Common myeloid progenitor, CD34-positive (primary cell): ENCODE measurements around the gene TMPRSS6.
A peak's percentile ranks its signal among the peaks of the same experiment; 100 is the strongest.

Source experiments
- CTCF ChIA-PET: fragments of 350-600 bp; sonication (Branson Sonifier 250); formaldehyde crosslinking; loops from one replicate; lab custom pipeline; 2021; ENCODE audit warnings: antibody characterized with exemption; lab: Charles Lee
- POLR2A ChIA-PET: fragments of 350-600 bp; sonication (Branson Sonifier 250); formaldehyde crosslinking; loops from one replicate; lab custom pipeline; 2021; ENCODE audit warnings: antibody characterized with exemption; lab: Charles Lee
- DNase-seq, 3 donors: peaks; one replicate each; pipeline versions ENCODE4 v3.0.0 to v3.0.0-alpha.2; 2013
- H3K27ac ChIP-seq, 2 experiments: 1 replicate in 1 of 2; 2 replicates in 1 of 2; pipeline ENCODE4 v1.7.0; 2013; ENCODE audit warnings: inconsistent platforms in 2 of 2, low read length in 2 of 2, mild to moderate bottlenecking in 2 of 2, low read depth in 1 of 2, moderate library complexity in 1 of 2; ENCODE audit not compliant: severe bottlenecking in 2 of 2, insufficient read depth in 1 of 2, poor library complexity in 1 of 2
- H3K27me3 ChIP-seq, 5 experiments: replicated peaks in 2 of 5; 1 replicate in 3 of 5; 2 replicates in 2 of 5; pipeline versions ENCODE4 v1.6.1 to v1.7.0; 2013; ENCODE audit warnings: low read length in 4 of 5, mild to moderate bottlenecking in 2 of 5, moderate library complexity in 2 of 5, inconsistent platforms in 1 of 5; ENCODE audit not compliant: insufficient read depth in 5 of 5, control insufficient read depth in 4 of 5
- H3K36me3 ChIP-seq, 4 experiments: 1 replicate in 2 of 4; 2 replicates in 2 of 4; pipeline versions ENCODE4 v1.6.1 to v1.7.0; 2013; ENCODE audit warnings: low read length in 3 of 4, control low read depth in 1 of 4, mild to moderate bottlenecking in 1 of 4; ENCODE audit not compliant: control insufficient read depth in 4 of 4, insufficient read depth in 4 of 4
- H3K4me1 ChIP-seq, 4 experiments: 1 replicate in 3 of 4; 2 replicates in 1 of 4; pipeline versions ENCODE4 v1.6.1 to v1.7.1; 2013; ENCODE audit warnings: low read length in 3 of 4, mild to moderate bottlenecking in 3 of 4, control low read depth in 1 of 4, inconsistent platforms in 1 of 4, moderate library complexity in 1 of 4; ENCODE audit not compliant: control insufficient read depth in 4 of 4, insufficient read depth in 4 of 4; ENCODE audit errors: control extremely low read depth in 1 of 4
- H3K4me3 ChIP-seq, 7 experiments: 1 replicate in 4 of 7; 2 replicates in 3 of 7; pipeline versions ENCODE4 v1.5.1 to v1.7.0; 2013; ENCODE audit warnings: mild to moderate bottlenecking in 7 of 7, low read length in 6 of 7, moderate library complexity in 6 of 7, inconsistent platforms in 2 of 7, low read depth in 2 of 7, control low read depth in 1 of 7; ENCODE audit not compliant: insufficient read depth in 4 of 7, control insufficient read depth in 1 of 7; ENCODE audit errors: extremely low read depth in 1 of 7
- H3K9me3 ChIP-seq, 5 experiments: 1 replicate in 4 of 5; 2 replicates in 1 of 5; pipeline versions ENCODE4 v1.6.1 to v1.7.1; 2013; ENCODE audit warnings: low read length in 4 of 5, mild to moderate bottlenecking in 2 of 5, inconsistent platforms in 1 of 5, low read depth in 1 of 5, moderate library complexity in 1 of 5; ENCODE audit not compliant: control insufficient read depth in 4 of 5, insufficient read depth in 2 of 5; ENCODE audit errors: control extremely low read depth in 1 of 5
- WGBS: methylation state at CpG from one replicate; pipeline ENCODE4 v1.1.5; 2013; ENCODE audit not compliant: insufficient coverage; 5-methylcytosine and 5-hydroxymethylcytosine counted together

The TMPRSS6 gene

DNA sequence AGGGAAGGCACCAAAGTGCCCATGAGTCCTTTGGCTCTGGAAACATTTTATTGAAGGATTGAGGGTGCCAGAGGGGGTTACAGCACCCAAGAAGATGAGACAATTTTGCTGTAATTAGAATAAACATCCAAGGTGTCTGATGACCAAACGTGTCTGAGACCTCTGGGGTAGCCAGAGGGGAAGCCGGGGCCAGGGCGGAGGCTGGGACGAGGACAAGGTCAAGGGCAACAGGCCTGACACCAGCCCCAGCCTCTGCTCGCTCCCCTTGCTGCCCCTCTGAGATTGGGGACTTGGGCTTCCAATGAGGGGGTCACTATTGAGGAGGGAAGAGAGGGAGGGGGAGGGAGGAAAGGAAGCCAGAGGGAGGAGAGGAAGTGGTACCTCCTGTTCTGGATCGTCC, 25.6 kb downstream of the TMPRSS6 start:
- no peaks in the 10 kb centered on the region for H3K9me3 ChIP-seq
- POLR2A ChIA-PET, result no interaction called here
- CTCF ChIA-PET, result no interaction called here
- peaks cover 0 to 14% (median 0%) of the 10 kb centered on the region in 5 experiments for H3K27me3 ChIP-seq
- no peak overlapping the region for H3K27ac ChIP-seq
- DNase-seq, result no peak
- H3K4me3 ChIP-seq, result no peak overlapping the region
- 94% methylated on average over 2 of the region's 6 CpGs for WGBS
- peaks cover 0 to 13% (median 8%) of the 10 kb centered on the region in 4 experiments for H3K4me1 ChIP-seq
- H3K36me3 ChIP-seq, result no peaks in the 10 kb centered on the region

DNA sequence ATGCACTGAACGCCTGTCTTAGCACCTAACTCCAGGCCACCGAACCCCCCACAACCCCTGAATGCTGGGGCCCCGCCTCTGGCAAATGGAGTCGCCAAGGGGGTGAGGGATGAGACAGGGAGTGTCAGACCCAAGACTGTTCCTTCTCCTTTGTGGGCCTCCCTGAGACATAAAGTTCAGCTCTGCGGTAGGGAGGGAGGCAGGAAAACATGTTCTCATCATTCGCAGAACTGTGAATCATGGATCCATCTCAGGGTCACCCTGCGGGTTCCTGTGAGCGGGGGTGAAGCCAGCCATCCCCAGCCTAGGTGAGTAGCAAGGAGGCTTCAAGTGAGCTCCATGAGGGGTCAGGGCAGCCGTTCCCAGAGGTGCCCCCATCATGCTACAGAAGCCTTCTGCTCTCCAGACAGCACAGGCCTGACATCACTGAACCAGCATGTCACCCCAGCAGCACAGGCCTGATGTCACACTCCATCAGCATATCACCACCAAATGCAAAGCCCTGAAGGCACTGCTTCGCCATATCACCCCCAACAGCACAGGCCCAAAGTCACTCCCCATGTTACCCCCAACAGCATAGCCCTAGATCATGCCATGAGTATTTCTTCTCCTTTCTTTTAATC, 27.2 kb downstream of the TMPRSS6 start:
- no peak overlapping the region for H3K4me3 ChIP-seq
- CTCF ChIA-PET, result no interaction called here
- no peaks in the 10 kb centered on the region for H3K9me3 ChIP-seq
- H3K4me1 ChIP-seq, result peaks cover 0 to 17% (median 9%) of the 10 kb centered on the region in 4 experiments
- DNase-seq, result no peak
- no peak overlapping the region for H3K27ac ChIP-seq
- H3K27me3 ChIP-seq, result peaks cover 0 to 11% (median 0%) of the 10 kb centered on the region in 5 experiments
- no peaks in the 10 kb centered on the region for H3K36me3 ChIP-seq
- POLR2A ChIA-PET, result no interaction called here
- 93% methylated on average over 8 of the region's 10 CpGs for WGBS

DNA sequence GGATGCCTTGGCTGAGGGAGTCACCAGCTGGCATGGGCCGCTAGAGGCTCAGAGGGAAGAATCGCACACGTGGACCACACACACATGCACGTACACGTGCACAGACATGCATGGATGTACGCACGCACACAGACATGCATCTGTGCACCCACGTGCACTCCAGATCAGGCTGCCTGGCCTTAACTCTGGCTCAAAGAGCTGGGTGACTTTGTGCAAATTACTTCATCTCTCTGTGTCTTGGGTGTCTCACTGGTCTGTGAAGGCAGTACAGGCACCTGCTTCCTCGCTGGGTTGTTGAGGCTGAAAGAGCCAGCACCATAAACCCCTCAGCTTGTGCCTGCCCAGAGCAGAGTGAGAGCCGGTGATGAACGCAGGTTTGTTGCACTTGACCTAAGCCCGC, 28.7 kb downstream of the TMPRSS6 start:
- Histone ChIP-seq H3K27ac (no peak overlapping the region), H3K9me3 (no peaks in the 10 kb centered on the region), H3K4me3 (no peak overlapping the region), H3K36me3 (no peaks in the 10 kb centered on the region), H3K27me3 (peaks cover 0 to 10% (median 0%) of the 10 kb centered on the region in 5 experiments), H3K4me1 (peaks cover 0 to 17% (median 9%) of the 10 kb centered on the region in 4 experiments)
- POLR2A ChIA-PET, result no interaction called here
- 97% methylated on average over 12 of the region's 12 CpGs for WGBS
- DNase-seq, result no peak
- CTCF ChIA-PET, result interaction anchor here (1.1 to 1.2 kb wide), 2 partner anchors 41 to 96 kb away, joined by 3 to 4 read pairs; no protein-coding TSS in a partner anchor

DNA sequence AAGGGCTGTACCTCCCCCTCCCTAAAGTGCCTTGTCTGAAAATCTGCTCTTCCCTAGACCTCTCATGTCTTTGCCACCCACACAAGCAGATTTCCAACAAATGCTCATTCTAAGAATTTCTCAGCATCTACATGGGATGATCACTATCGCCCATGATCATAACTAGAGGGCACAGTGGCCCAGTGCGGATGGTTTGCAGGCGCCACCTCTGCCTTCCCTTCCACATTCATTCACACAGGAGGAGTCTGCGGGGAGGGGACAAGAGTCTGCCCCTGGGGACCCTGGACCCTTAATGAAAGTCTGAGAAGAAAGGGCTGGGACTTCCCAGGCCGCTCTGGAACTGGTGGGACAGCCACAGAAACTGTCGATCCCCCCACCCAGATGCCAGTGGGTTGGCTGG, 29.1 kb downstream of the TMPRSS6 start:
- DNase-seq, result no peak
- Histone ChIP-seq H3K36me3 (no peaks in the 10 kb centered on the region), H3K4me3 (no peak overlapping the region), H3K27me3 (peaks cover 0 to 10% (median 0%) of the 10 kb centered on the region in 5 experiments), H3K27ac (no peak overlapping the region), H3K9me3 (no peaks in the 10 kb centered on the region), H3K4me1 (peaks cover 0 to 17% (median 9%) of the 10 kb centered on the region in 4 experiments)
- CTCF ChIA-PET, result interaction anchor here (1.0 to 1.4 kb wide), 2 partner anchors 21 to 25 kb away, joined by 3 to 5 read pairs; no protein-coding TSS in a partner anchor
- POLR2A ChIA-PET, result no interaction called here
- 96% methylated on average over 5 of the region's 6 CpGs for WGBS

DNA sequence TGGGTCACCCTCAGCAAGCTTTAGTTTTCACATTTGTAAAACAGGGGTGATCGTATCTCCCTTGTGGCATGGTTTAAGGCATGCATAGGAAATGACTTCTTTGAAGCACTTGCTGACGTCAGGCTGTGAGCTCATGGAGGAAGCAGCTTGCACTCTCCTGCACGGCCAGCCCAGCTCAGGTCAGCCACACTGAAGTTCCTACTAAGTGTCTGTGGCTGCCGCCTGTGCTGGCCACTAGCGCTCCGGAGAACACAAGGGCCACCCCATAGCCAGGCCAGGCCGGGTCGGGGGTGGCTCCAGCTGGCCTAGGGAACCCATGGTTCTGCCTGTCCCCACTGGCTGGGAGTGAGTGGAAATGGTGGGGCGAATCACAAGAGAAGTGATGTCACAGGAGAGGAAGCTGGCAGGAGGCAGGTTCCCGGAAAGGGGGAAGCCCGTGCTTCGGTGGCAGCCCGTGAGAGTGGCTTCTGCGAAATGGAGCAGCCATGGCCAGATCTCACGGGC, 29.8 kb downstream of the TMPRSS6 start:
- H3K4me1 ChIP-seq, result peaks cover 0 to 17% (median 9%) of the 10 kb centered on the region in 4 experiments
- H3K9me3 ChIP-seq, result no peaks in the 10 kb centered on the region
- no peak overlapping the region for H3K4me3 ChIP-seq
- H3K27me3 ChIP-seq, result peaks cover 0 to 13% (median 6%) of the 10 kb centered on the region in 5 experiments
- H3K36me3 ChIP-seq, result no peaks in the 10 kb centered on the region
- H3K27ac ChIP-seq, result no peak overlapping the region
- POLR2A ChIA-PET, result no interaction called here
- WGBS, result 62% methylated on average over 12 of the region's 15 CpGs
- peak; percentile 88 to 92 (median 89) for DNase-seq
- CTCF ChIA-PET, result interaction anchor here (0.9 to 1.4 kb wide), 7 partner anchors 9 to 117 kb away, joined by 3 to 7 read pairs (median 3); no protein-coding TSS in a partner anchor

DNA sequence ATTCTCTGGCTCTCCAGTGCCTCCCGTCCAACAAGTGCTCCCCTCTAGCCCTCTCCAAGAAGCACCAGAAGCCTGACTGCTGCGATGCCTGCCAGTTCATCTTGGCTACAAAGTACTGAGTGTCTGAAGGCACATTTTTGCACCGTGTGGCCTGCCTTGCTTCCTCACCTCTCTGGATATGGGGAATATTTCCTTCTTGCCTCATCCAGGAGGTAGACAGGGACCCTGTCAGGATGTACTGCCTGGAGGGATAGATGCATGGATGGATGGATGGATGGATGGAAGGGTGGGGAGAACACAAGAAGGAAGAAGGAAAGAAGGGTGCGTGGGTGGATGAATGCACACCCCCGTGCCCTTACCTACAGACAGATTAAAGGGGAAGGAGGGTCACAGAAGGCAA, 30.4 kb downstream of the TMPRSS6 start:
- peaks cover 0 to 18% (median 8%) of the 10 kb centered on the region in 5 experiments for H3K27me3 ChIP-seq
- no peaks in the 10 kb centered on the region for H3K36me3 ChIP-seq
- WGBS, result 63% methylated on average over 4 of the region's 5 CpGs
- H3K9me3 ChIP-seq, result no peaks in the 10 kb centered on the region
- DNase-seq, result no peak
- H3K27ac ChIP-seq, result no peak overlapping the region
- no peak overlapping the region for H3K4me3 ChIP-seq
- POLR2A ChIA-PET, result no interaction called here
- H3K4me1 ChIP-seq, result peaks cover 0 to 17% (median 9%) of the 10 kb centered on the region in 4 experiments
- CTCF ChIA-PET, result interaction anchor here (0.9 to 1.4 kb wide), 7 partner anchors 9 to 118 kb away, joined by 3 to 7 read pairs (median 3); no protein-coding TSS in a partner anchor
